Measurements from ENCODE around the gene AP2S1.

DNA sequence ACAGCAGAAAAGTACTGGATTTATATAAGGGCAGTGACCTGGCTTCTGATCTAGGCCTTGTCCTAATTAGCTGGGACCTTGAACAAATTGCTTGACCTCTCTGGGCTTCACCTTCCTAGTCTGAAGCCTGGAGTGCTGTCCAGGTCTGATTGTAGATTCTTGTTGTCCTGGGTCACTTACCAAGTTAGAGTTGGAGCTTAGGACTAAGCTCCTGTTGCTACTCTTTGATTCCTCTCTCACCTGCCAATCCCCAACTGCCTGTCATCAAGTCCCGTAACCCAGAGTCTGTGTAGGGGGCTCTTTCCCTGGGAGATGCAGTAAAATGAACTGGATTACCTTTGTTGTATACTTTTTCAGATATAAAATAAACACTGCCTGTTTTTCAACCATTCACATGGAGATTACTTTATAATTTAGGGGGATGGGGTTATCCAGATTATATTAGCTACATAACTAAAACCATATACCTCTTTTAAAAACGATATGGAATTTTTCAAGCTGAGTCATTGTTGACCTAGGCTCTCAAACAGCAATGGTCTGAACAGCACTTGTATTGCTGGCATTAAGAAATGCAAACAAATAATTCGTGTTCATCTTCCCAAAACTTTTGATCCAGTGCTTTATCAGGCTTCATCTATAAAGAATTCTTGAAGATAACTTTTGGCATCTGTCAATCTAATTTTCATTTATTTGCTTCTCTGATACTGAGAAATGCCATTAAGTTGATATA, 15.9 kb upstream of the AP2S1 start:
- TF ChIP-seq, protein P1, sequence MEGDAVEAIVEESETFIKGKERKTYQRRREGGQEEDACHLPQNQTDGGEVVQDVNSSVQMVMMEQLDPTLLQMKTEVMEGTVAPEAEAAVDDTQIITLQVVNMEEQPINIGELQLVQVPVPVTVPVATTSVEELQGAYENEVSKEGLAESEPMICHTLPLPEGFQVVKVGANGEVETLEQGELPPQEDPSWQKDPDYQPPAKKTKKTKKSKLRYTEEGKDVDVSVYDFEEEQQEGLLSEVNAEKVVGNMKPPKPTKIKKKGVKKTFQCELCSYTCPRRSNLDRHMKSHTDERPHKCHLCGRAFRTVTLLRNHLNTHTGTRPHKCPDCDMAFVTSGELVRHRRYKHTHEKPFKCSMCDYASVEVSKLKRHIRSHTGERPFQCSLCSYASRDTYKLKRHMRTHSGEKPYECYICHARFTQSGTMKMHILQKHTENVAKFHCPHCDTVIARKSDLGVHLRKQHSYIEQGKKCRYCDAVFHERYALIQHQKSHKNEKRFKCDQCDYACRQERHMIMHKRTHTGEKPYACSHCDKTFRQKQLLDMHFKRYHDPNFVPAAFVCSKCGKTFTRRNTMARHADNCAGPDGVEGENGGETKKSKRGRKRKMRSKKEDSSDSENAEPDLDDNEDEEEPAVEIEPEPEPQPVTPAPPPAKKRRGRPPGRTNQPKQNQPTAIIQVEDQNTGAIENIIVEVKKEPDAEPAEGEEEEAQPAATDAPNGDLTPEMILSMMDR (IDR thresholded peaks at IDR 0.05), result no peak
- no peak for TF ChIP-seq POLR2A (IDR thresholded peaks at IDR 0.05)

Data from right lobe of liver (tissue), 4 donors.